H1 (cell line): ENCODE data around the gene MOB3B. TPM values are rescaled to one million over a fixed set of nuclear protein-coding genes. Genes with fewer than 3 reads are reported as not detected.

Source experiments
- CTCF ChIA-PET: fragments of 300-600 bp; sonication (Branson Sonifier 250); formaldehyde crosslinking; loops from one replicate; lab custom pipeline; 2021; ENCODE audit not compliant: partially characterized antibody; lab: Charles Lee
- POLR2A ChIA-PET: fragments of 300-600 bp; sonication (Branson Sonifier 250); formaldehyde crosslinking; loops from one replicate; lab custom pipeline; 2021; ENCODE audit warnings: inconsistent platforms; ENCODE audit not compliant: partially characterized antibody; lab: Charles Lee
- DNase-seq, 2 experiments: peaks; one replicate each; pipeline versions ENCODE4 v3.0.0 to v3.0.0-alpha.2; 2010 to 2022; ENCODE audit warnings: low spot score in 2 of 2, low read depth in 1 of 2, mixed read lengths in 1 of 2
- FAIRE-seq: peaks from 2 replicates; lab custom pipeline; 2011; peaks lifted over from hg19 to GRCh38; lab: Jason Lieb, UNC
- H2AFZ ChIP-seq: 2 replicates; pipeline ENCODE4 v1.8.1; 2012; ENCODE audit warnings: low read length, inconsistent platforms
- H2AK5ac ChIP-seq: 2 replicates; pipeline ENCODE4 v1.6.1; 2013; ENCODE audit warnings: low read depth, low read length
- H2BK120ac ChIP-seq: replicated peaks from 2 replicates; pipeline ENCODE3; 2013; ENCODE audit warnings: low read depth, low read length, inconsistent platforms
- H2BK12ac ChIP-seq: 2 replicates; pipeline ENCODE4 v1.6.1; 2013; ENCODE audit warnings: low read depth, low read length
- H2BK15ac ChIP-seq: 2 replicates; pipeline ENCODE4 v1.6.1; 2013; ENCODE audit warnings: low read length
- H2BK20ac ChIP-seq: 2 replicates; pipeline ENCODE4 v1.6.1; 2013; ENCODE audit warnings: low read length
- H2BK5ac ChIP-seq: 2 replicates; pipeline ENCODE4 v1.6.1; 2013; ENCODE audit warnings: low read depth, low read length
- H3K14ac ChIP-seq: 2 replicates; pipeline ENCODE4 v1.6.1; 2013; ENCODE audit warnings: inconsistent platforms; ENCODE audit not compliant: insufficient read length
- H3K18ac ChIP-seq: 2 replicates; pipeline ENCODE4 v1.6.1; 2013; ENCODE audit warnings: low read length; ENCODE audit errors: extremely low read depth
- H3K23ac ChIP-seq: 2 replicates; pipeline ENCODE4 v1.6.1; 2013; ENCODE audit warnings: inconsistent platforms; ENCODE audit not compliant: insufficient read length
- H3K23me2 ChIP-seq: 2 replicates; pipeline ENCODE4 v1.6.1; 2013; ENCODE audit warnings: low read depth, low read length
- H3K27ac ChIP-seq: 2 replicates; pipeline ENCODE4 v1.6.1; 2011; ENCODE audit warnings: low read depth, low read length, inconsistent platforms
- H3K27me3 ChIP-seq, 4 experiments: replicated peaks in 1 of 4; 1 replicate in 1 of 4; 2 replicates in 3 of 4; pipeline versions ENCODE4 v1.6.1 to v1.8.1; 2011 to 2013; ENCODE audit warnings: low read length in 3 of 4, mild to moderate bottlenecking in 3 of 4, inconsistent platforms in 2 of 4, mixed read lengths in 2 of 4, moderate library complexity in 1 of 4; ENCODE audit not compliant: control insufficient read depth in 3 of 4, insufficient read depth in 3 of 4; ENCODE audit errors: extremely low read depth in 1 of 4
- H3K36me3 ChIP-seq, 4 experiments: 2 replicates each; pipeline versions ENCODE4 v1.6.1 to v1.8.1; 2011 to 2013; ENCODE audit warnings: mild to moderate bottlenecking in 4 of 4, low read length in 3 of 4, moderate library complexity in 2 of 4, control low read depth in 1 of 4, inconsistent platforms in 1 of 4; ENCODE audit not compliant: insufficient read depth in 4 of 4, control insufficient read depth in 2 of 4
- H3K4ac ChIP-seq: replicated peaks from 2 replicates; pipeline ENCODE3; 2013; ENCODE audit warnings: low read length, low read depth, mixed read lengths, inconsistent platforms; ENCODE audit not compliant: insufficient read length
- H3K4me1 ChIP-seq, 4 experiments: replicated peaks in 1 of 4; 1 replicate in 1 of 4; 2 replicates in 3 of 4; pipeline versions ENCODE4 v1.6.1 to v1.8.1; 2011 to 2013; ENCODE audit warnings: low read length in 3 of 4, inconsistent platforms in 2 of 4, mixed read lengths in 1 of 4; ENCODE audit not compliant: insufficient read depth in 4 of 4, control insufficient read depth in 3 of 4
- H3K4me2 ChIP-seq, 2 experiments: 2 replicates each; pipeline versions ENCODE4 v1.6.1 to v1.8.1; 2011 to 2013; ENCODE audit warnings: low read depth in 2 of 2, low read length in 2 of 2, control low read depth in 1 of 2, inconsistent platforms in 1 of 2, mild to moderate bottlenecking in 1 of 2; ENCODE audit not compliant: insufficient read depth in 1 of 2
- H3K4me3 ChIP-seq, 4 experiments: fragments of 200-600, 300-600 bp in 1 of 4; sonication (generic), shearing (Covaris generic), sonication (Bioruptor Twin) in 1 of 4; 2 replicates each; pipeline versions ENCODE4 v1.5.1 to v1.8.1; 2011 to 2016; ENCODE audit warnings: low read length in 4 of 4, low read depth in 3 of 4, control low read depth in 2 of 4, inconsistent platforms in 2 of 4, mild to moderate bottlenecking in 2 of 4, mixed read lengths in 1 of 4, moderate library complexity in 1 of 4; ENCODE audit not compliant: insufficient read depth in 2 of 4; ENCODE audit errors: extremely low read depth in 1 of 4
- H3K56ac ChIP-seq: replicated peaks from 2 replicates; pipeline ENCODE3; 2013; ENCODE audit warnings: low read depth, mild to moderate bottlenecking, mixed read lengths, low read length, inconsistent platforms; ENCODE audit not compliant: insufficient read length
- H3K79me1 ChIP-seq: 2 replicates; pipeline ENCODE4 v1.6.1; 2013; ENCODE audit warnings: low read depth, low read length, control low read depth
- H3K79me2 ChIP-seq, 2 experiments: 2 replicates each; pipeline versions ENCODE4 v1.6.1 to v1.8.1; 2012 to 2013; ENCODE audit warnings: low read length in 2 of 2, mild to moderate bottlenecking in 2 of 2, inconsistent platforms in 1 of 2; ENCODE audit not compliant: insufficient read depth in 2 of 2, control insufficient read depth in 1 of 2
- H3K9ac ChIP-seq, 4 experiments: replicated peaks in 1 of 4; 1 replicate in 1 of 4; 2 replicates in 3 of 4; pipeline versions ENCODE4 v1.6.1 to v1.8.1; 2011 to 2013; ENCODE audit warnings: low read depth in 3 of 4, low read length in 3 of 4, control low read depth in 2 of 4, mild to moderate bottlenecking in 2 of 4, moderate library complexity in 2 of 4, inconsistent platforms in 1 of 4; ENCODE audit errors: extremely low read depth in 1 of 4
- H3K9me3 ChIP-seq, 2 experiments: 2 replicates each; pipeline versions ENCODE4 v1.6.1 to v1.8.1; 2012 to 2013; ENCODE audit warnings: mild to moderate bottlenecking in 2 of 2, moderate library complexity in 2 of 2, control low read depth in 1 of 2, inconsistent platforms in 1 of 2, low read depth in 1 of 2, low read length in 1 of 2, mixed read lengths in 1 of 2; ENCODE audit not compliant: insufficient read depth in 2 of 2
- H4K20me1 ChIP-seq, 2 experiments: replicated peaks in 1 of 2; 2 replicates each; pipeline versions ENCODE3 to v1.8.1; 2011 to 2013; ENCODE audit warnings: inconsistent platforms in 2 of 2, low read length in 2 of 2, mild to moderate bottlenecking in 1 of 2; ENCODE audit not compliant: insufficient read depth in 2 of 2, control insufficient read depth in 1 of 2
- H4K5ac ChIP-seq: 2 replicates; pipeline ENCODE4 v1.6.1; 2013; ENCODE audit warnings: low read length, low read depth, mixed read lengths, inconsistent platforms; ENCODE audit not compliant: insufficient read length
- H4K8ac ChIP-seq: 2 replicates; pipeline ENCODE4 v1.8.0; 2013; ENCODE audit warnings: mild to moderate bottlenecking, moderate library complexity, low read length, inconsistent platforms; ENCODE audit not compliant: insufficient read depth; ENCODE audit errors: extremely low read depth
- H4K91ac ChIP-seq: replicated peaks from 2 replicates; pipeline ENCODE3; 2013; ENCODE audit warnings: low read length, mixed read lengths, inconsistent platforms; ENCODE audit not compliant: insufficient read length
- BRCA1 ChIP-seq: IDR thresholded peaks from 2 replicates; pipeline ENCODE4 v1.6.1; 2012; ENCODE audit warnings: low read depth, low read length, improper control_type of control experiment
- CHD1 ChIP-seq: IDR thresholded peaks from 2 replicates; pipeline ENCODE4 v1.6.1; 2012; ENCODE audit warnings: low read depth, low read length, improper control_type of control experiment
- CREB1 ChIP-seq: IDR thresholded peaks from 2 replicates; pipeline ENCODE4 v1.6.1; 2012; ENCODE audit warnings: inconsistent platforms
- GABPA ChIP-seq: IDR thresholded peaks from 2 replicates; pipeline ENCODE4 v1.6.1; 2011; ENCODE audit warnings: mild to moderate bottlenecking, low read length, moderate library complexity, borderline replicate concordance; ENCODE audit not compliant: insufficient read depth
- HDAC2 ChIP-seq, 2 experiments: fragments of 300-600 bp in 1 of 2; sonication (generic) in 1 of 2; IDR thresholded peaks; 2 replicates each; pipeline ENCODE4 v1.6.1; 2011 to 2012; ENCODE audit warnings: low read depth in 2 of 2, low read length in 2 of 2, mild to moderate bottlenecking in 2 of 2, moderate library complexity in 2 of 2, borderline replicate concordance in 1 of 2, inconsistent platforms in 1 of 2
- KDM4A ChIP-seq: IDR thresholded peaks from one replicate; pipeline ENCODE4 v1.7.1; 2012; ENCODE audit warnings: low read depth, mild to moderate bottlenecking, moderate library complexity, low read length, inconsistent platforms; ENCODE audit not compliant: severe bottlenecking
- POLR2A ChIP-seq, 2 experiments: IDR thresholded peaks; 1 replicate in 1 of 2; 2 replicates in 1 of 2; pipeline ENCODE4 v1.6.1; 2011; ENCODE audit warnings: low read depth in 2 of 2, low read length in 2 of 2, mild to moderate bottlenecking in 2 of 2; ENCODE audit errors: control extremely low read depth in 1 of 2
- RFX5 ChIP-seq: IDR thresholded peaks from 2 replicates; pipeline ENCODE4 v1.6.1; 2011; ENCODE audit warnings: low read depth, low read length, improper control_type of control experiment, borderline replicate concordance
- RNF2 ChIP-seq: fragments of 200-900, 300-1000 bp; sonication (generic); IDR thresholded peaks from 2 replicates; pipeline ENCODE4 v1.7.1; 2016; ENCODE audit warnings: borderline replicate concordance, low read depth, mild to moderate bottlenecking, antibody characterized with exemption, low read length; ENCODE audit not compliant: poor library complexity, severe bottlenecking; ENCODE audit errors: missing control alignments
- SIRT6 ChIP-seq: IDR thresholded peaks from one replicate; pipeline ENCODE4 v1.7.1; 2012; ENCODE audit warnings: low read length, inconsistent platforms
- SP4 ChIP-seq: IDR thresholded peaks from 2 replicates; pipeline ENCODE4 v1.6.1; 2012; ENCODE audit warnings: low read length, inconsistent platforms
- SUZ12 ChIP-seq: fragments of 200-600 bp; sonication (generic); IDR thresholded peaks from 2 replicates; pipeline ENCODE4 v1.6.1; 2012; ENCODE audit warnings: mild to moderate bottlenecking, inconsistent platforms, low read length, moderate library complexity, mixed read lengths
- TEAD4 ChIP-seq: IDR thresholded peaks from 2 replicates; pipeline ENCODE4 v1.6.1; 2012; ENCODE audit warnings: low read depth, low read length, inconsistent platforms, mixed read lengths
- WGBS, 2 experiments: shearing (Covaris generic) in 1 of 2; methylation state at CpG; one replicate each; pipeline versions ENCODE4 v1.1.6 to v1.1.7; 2013 to 2015; ENCODE audit warnings: low lambda C conversion rate in 2 of 2, mixed read lengths in 2 of 2, inconsistent platforms in 1 of 2, low coverage in 1 of 2, missing lambda C conversion rate in 1 of 2; ENCODE audit not compliant: insufficient replicate concordance in 2 of 2, insufficient coverage in 1 of 2, insufficient read length in 1 of 2; ENCODE audit errors: extremely low coverage in 1 of 2, missing lambda C conversion rate in 1 of 2; 5-methylcytosine and 5-hydroxymethylcytosine counted together
- polyA plus RNA-seq, 7 experiments: library from polyadenylated mRNA; depleted of rRNA in 3 of 7; stranded (reverse) in 5 of 7; unstranded in 2 of 7; fragments of >200 nt in 5 of 7; fragments of 200-250 nt in 2 of 7; gene quantifications; 1 replicate in 5 of 7; 2 replicates in 1 of 7; 4 replicates in 1 of 7; pipeline versions ENCODE4 v1.2.1 to v1.2.3, GENCODE V29; 2011 to 2013; ENCODE audit warnings: missing spikeins in 2 of 7, mixed read lengths in 2 of 7
- total RNA-seq: library from RNA; stranded (reverse); fragmentation: NEBNext Ultra II Directional; extraction: Animal tissue kit (Norgen Biotek cat#: 25700); gene quantifications from 2 replicates; pipeline ENCODE4 v1.2.1, GENCODE V29; 2021
- TF ChIP-seq, protein P1 (sequence below): IDR thresholded peaks from 2 replicates; pipeline ENCODE4 v1.6.1; 2012; ENCODE audit warnings: inconsistent platforms

The MOB3B gene
- total and polyA plus RNA-seq, 2 of the 8 experiments (the other 6 are each of a cell fraction or from before 2014, with no cell fraction given): 12.7 to 16.1 TPM

- H3K18ac ChIP-seq: no peak overlapping the region
- POLR2A ChIA-PET: interaction anchor here (2.0 kb wide), 1 partner anchor 16 kb away, joined by 5 read pairs; no protein-coding TSS in a partner anchor
- no peaks in the 10 kb centered on the region for H3K79me2 ChIP-seq
- H3K23ac ChIP-seq: no peak overlapping the region
- no peak overlapping the region for H3K14ac ChIP-seq
- H3K4me1 ChIP-seq: peaks cover 0 to 11% (median 3%) of the 10 kb centered on the region in 4 experiments; a peak in 3 of 7 replicates
- no peaks in the 10 kb centered on the region for H3K27me3 ChIP-seq
- H3K27ac ChIP-seq: no peak overlapping the region
- no peak overlapping the region for H4K91ac ChIP-seq
- peaks cover 2% of the 10 kb centered on the region; the same call in 1 of the 2 replicates for H3K79me1 ChIP-seq
- no peak overlapping the region for H2BK15ac ChIP-seq
- peaks cover 2% of the 10 kb centered on the region; the same call in 1 of the 2 replicates for H3K23me2 ChIP-seq
- H2BK120ac ChIP-seq: no peak overlapping the region
- H4K8ac ChIP-seq: no peak overlapping the region
- no peak overlapping the region for H2BK20ac ChIP-seq
- H2BK12ac ChIP-seq: no peak overlapping the region
- H2AFZ ChIP-seq: no peak overlapping the region
- H3K9ac ChIP-seq: no peak overlapping the region
- CTCF ChIA-PET: interaction anchor here (1.1 kb wide), 1 partner anchor 135 kb away, joined by 4 read pairs; no protein-coding TSS in a partner anchor
- no peaks in the 10 kb centered on the region; a peak in 1 of 8 replicates for H3K36me3 ChIP-seq
- WGBS, 2 experiments: 89% methylated on average over 1 of the region's 1 CpG; no CpG with 5 or more reads in 1 of the 2 experiments
- H3K56ac ChIP-seq: no peak overlapping the region
- H3K4ac ChIP-seq: no peak overlapping the region
- FAIRE-seq: no peak
- no peak overlapping the region for H2BK5ac ChIP-seq
- H2AK5ac ChIP-seq: no peak overlapping the region
- no peak overlapping the region for H3K4me2 ChIP-seq
- no peak overlapping the region for H4K5ac ChIP-seq
- DNase-seq: no peak
- no peak overlapping the region for H3K4me3 ChIP-seq
- no peaks in the 10 kb centered on the region for H4K20me1 ChIP-seq
- H3K9me3 ChIP-seq: no peaks in the 10 kb centered on the region
- TF ChIP-seq TEAD4: no peak
- TF ChIP-seq GABPA: no peak
- TF ChIP-seq CREB1: no peak
- no peak for TF ChIP-seq SIRT6
- no peak for TF ChIP-seq KDM4A
- TF ChIP-seq RFX5: no peak
- no peak for TF ChIP-seq SP4
- TF ChIP-seq, protein P1, sequence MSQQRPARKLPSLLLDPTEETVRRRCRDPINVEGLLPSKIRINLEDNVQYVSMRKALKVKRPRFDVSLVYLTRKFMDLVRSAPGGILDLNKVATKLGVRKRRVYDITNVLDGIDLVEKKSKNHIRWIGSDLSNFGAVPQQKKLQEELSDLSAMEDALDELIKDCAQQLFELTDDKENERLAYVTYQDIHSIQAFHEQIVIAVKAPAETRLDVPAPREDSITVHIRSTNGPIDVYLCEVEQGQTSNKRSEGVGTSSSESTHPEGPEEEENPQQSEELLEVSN: no peak
- TF ChIP-seq SUZ12: no peak
- TF ChIP-seq CHD1: no peak
- TF ChIP-seq BRCA1: no peak
- TF ChIP-seq POLR2A (IDR thresholded peaks at IDR 0.05; ENCODE audit: control extremely low read depth in 1 of 2, low read depth in 2 of 2, low read length in 2 of 2): no peak
- TF ChIP-seq HDAC2 (IDR thresholded peaks at IDR 0.05; ENCODE audit: borderline replicate concordance in 1 of 2, low read depth in 2 of 2, low read length in 2 of 2): no peak
- no peak for TF ChIP-seq RNF2
These were observed 61.6 kb downstream of the MOB3B start for GRCh38 chr9:27468000-27468399.
